Stomach (tissue), 9 donors: ENCODE measurements around the gene MCF2L2. TPM values are rescaled to one million over a fixed set of nuclear protein-coding genes. Genes with fewer than 3 reads are reported as not detected.

Experiments used
- DNase-seq, 2 donors: peaks; one replicate each; pipeline versions ENCODE4 v3.0.0 to v3.0.0-alpha.2; 2013 to 2019
- H3K27ac ChIP-seq, 5 donors: fragments of 200-600 bp in 4 of 5; sonication (generic) in 4 of 5; one replicate each; pipeline ENCODE4 v1.5.1; 2013 to 2019; ENCODE audit warnings: mild to moderate bottlenecking in 1 of 5, moderate library complexity in 1 of 5
- H3K27me3 ChIP-seq, 3 donors: fragments of 200-600 bp; sonication (generic); one replicate each; pipeline ENCODE4 v1.5.1; 2017 to 2019; ENCODE audit warnings: mixed run types in 1 of 3
- H3K36me3 ChIP-seq, 4 donors: fragments of 200-600 bp; sonication (generic); 1 replicate in 3 of 4; 2 replicates in 1 of 4; pipeline ENCODE4 v1.5.1; 2016 to 2019
- H3K4me1 ChIP-seq, 4 donors: fragments of 200-600 bp; sonication (generic); one replicate each; pipeline ENCODE4 v1.5.1; 2016 to 2019
- H3K4me3 ChIP-seq, 4 donors: fragments of 200-600 bp; sonication (generic) in 3 of 4; one replicate each; pipeline ENCODE4 v1.5.1; 2016 to 2019; ENCODE audit warnings: mild to moderate bottlenecking in 1 of 4
- H3K9me3 ChIP-seq, 4 donors: fragments of 200-600 bp; sonication (generic); one replicate each; pipeline ENCODE4 v1.5.1; 2016 to 2019
- EP300 ChIP-seq: sonication (generic); formaldehyde crosslinking; IDR thresholded peaks from one replicate; pipeline ENCODE4 v1.6.1; 2017; ENCODE audit warnings: antibody characterized with exemption
- POLR2A ChIP-seq, 4 donors: fragments of 450-650 bp; IDR thresholded peaks; one replicate each; pipeline ENCODE4 v1.6.1; 2016; ENCODE audit warnings: antibody characterized with exemption in 4 of 4, control low read depth in 2 of 4, mild to moderate bottlenecking in 1 of 4, moderate library complexity in 1 of 4
- POLR2AphosphoS5 ChIP-seq, 3 donors: sonication (generic); formaldehyde crosslinking; IDR thresholded peaks; one replicate each; pipeline ENCODE4 v1.6.1; 2016; ENCODE audit warnings: antibody characterized with exemption in 3 of 3
- WGBS, 5 donors: extraction: QIAGEN DNeasy Blood & Tissue Kit in 3 of 5; methylation state at CpG; one replicate each; pipeline versions ENCODE4 v1.1.5 to v1.1.7; 2013 to 2018; 5-methylcytosine and 5-hydroxymethylcytosine counted together
- intact Hi-C: fragments of 100-400 bp; cut with DNase I; formaldehyde crosslinking; loops from one replicate; pipeline ENCODE4 v1.15.1; 2023; ENCODE audit warnings: low total_unique reads
- polyA plus RNA-seq, 3 donors: library from polyadenylated mRNA; stranded (reverse); fragments of 200-250 nt; gene quantifications; one replicate each; pipeline ENCODE4 v1.2.3, GENCODE V29; 2013
- total RNA-seq, 5 donors: library from RNA; depleted of rRNA; stranded (reverse); fragments of >200 nt; gene quantifications; one replicate each; pipeline versions ENCODE4 v1.1.0 to v1.2.3, GENCODE V29; 2014 to 2016
- TF ChIP-seq, protein P1 (sequence below), 7 experiments: fragments of 450-650 bp in 4 of 7; fragments of 200-600 bp in 3 of 7; sonication (generic) in 3 of 7; IDR thresholded peaks; one replicate each; pipeline ENCODE4 v1.5.1; 2016 to 2019; ENCODE audit warnings: antibody characterized with exemption in 7 of 7, control low read depth in 2 of 7, mild to moderate bottlenecking in 1 of 7
- donor health status: healthy with polysubstance abuse.
- donor health status: Bipolar disorder and iron deficiency.
- donor health status: healthy.

MCF2L2 gene
- total and polyA plus RNA-seq, 8 donors = 0.05 to 2.0 (median 0.22) TPM; not detected in 2

DNA sequence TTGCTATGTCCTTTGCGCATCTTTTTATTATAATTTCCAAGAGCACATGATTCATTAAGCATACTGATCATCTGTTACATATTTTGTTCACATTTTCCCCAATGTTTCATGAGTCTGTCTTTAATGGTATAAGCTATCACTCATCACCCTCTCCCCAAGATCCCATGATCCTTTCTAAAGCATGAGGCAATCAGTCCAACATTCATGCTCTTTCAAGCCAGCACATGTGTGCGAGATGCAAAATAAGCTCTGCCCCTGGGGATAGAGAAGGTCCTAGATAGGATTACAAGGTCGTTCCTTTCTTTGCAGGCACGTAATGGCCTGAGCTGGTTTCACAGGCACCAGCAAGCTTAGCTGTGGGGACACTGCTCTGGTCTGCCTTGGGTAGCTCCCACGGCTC lies 207.6 kb downstream of the MCF2L2 start:
- intact Hi-C loops = no loop called here
- no peak for TF ChIP-seq POLR2AphosphoS5 (IDR thresholded peaks at IDR 0.05)
- no peak for TF ChIP-seq EP300
- TF ChIP-seq POLR2A (IDR thresholded peaks at IDR 0.05) = no peak
- Histone ChIP-seq H3K9me3 (no peaks in the 10 kb centered on the region), H3K4me3 (no peak overlapping the region), H3K27ac (no peak overlapping the region), H3K36me3 (no peaks in the 10 kb centered on the region), H3K27me3 (peaks cover 0 to 28% (median 0%) of the 10 kb centered on the region in 3 donors), H3K4me1 (no peaks in the 10 kb centered on the region)
- no peak for DNase-seq
- WGBS, 5 donors = 72 to 79% (median 76%) methylated on average over 5 of the region's 5 CpGs

DNA sequence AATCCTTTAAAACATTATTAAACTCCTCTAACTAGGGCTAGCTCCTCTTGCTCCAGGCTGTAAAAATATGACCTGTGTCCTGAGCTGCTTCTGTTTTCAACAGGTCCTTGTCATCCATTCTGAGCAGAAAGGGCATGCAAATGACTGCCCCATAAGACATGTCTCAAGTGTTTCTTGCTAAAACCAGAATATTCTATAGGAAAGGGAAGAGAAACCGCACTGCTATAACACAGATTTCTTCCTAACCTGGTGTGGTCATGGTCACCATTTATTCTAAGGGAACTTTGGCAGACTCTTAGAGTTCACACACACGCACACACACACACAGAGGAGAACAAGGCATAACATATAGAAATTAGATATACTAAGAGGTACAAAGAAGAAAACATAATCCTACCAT lies 209.6 kb downstream of the MCF2L2 start:
- TF ChIP-seq POLR2A (IDR thresholded peaks at IDR 0.05) (no peak), EP300 (no peak), POLR2AphosphoS5 (IDR thresholded peaks at IDR 0.05) (no peak)
- TF ChIP-seq, protein P1, sequence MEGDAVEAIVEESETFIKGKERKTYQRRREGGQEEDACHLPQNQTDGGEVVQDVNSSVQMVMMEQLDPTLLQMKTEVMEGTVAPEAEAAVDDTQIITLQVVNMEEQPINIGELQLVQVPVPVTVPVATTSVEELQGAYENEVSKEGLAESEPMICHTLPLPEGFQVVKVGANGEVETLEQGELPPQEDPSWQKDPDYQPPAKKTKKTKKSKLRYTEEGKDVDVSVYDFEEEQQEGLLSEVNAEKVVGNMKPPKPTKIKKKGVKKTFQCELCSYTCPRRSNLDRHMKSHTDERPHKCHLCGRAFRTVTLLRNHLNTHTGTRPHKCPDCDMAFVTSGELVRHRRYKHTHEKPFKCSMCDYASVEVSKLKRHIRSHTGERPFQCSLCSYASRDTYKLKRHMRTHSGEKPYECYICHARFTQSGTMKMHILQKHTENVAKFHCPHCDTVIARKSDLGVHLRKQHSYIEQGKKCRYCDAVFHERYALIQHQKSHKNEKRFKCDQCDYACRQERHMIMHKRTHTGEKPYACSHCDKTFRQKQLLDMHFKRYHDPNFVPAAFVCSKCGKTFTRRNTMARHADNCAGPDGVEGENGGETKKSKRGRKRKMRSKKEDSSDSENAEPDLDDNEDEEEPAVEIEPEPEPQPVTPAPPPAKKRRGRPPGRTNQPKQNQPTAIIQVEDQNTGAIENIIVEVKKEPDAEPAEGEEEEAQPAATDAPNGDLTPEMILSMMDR (IDR thresholded peaks at IDR 0.05) = no peak
- Histone ChIP-seq H3K4me1 (no peaks in the 10 kb centered on the region), H3K9me3 (no peaks in the 10 kb centered on the region), H3K27ac (no peak overlapping the region), H3K27me3 (peaks cover 0 to 28% (median 0%) of the 10 kb centered on the region in 3 donors), H3K4me3 (no peak overlapping the region), H3K36me3 (no peaks in the 10 kb centered on the region)
- no peak for DNase-seq
- WGBS, 5 donors = 70 to 89% (median 87%) methylated on average over 2 of the region's 2 CpGs
- intact Hi-C loops = no loop called here

DNA sequence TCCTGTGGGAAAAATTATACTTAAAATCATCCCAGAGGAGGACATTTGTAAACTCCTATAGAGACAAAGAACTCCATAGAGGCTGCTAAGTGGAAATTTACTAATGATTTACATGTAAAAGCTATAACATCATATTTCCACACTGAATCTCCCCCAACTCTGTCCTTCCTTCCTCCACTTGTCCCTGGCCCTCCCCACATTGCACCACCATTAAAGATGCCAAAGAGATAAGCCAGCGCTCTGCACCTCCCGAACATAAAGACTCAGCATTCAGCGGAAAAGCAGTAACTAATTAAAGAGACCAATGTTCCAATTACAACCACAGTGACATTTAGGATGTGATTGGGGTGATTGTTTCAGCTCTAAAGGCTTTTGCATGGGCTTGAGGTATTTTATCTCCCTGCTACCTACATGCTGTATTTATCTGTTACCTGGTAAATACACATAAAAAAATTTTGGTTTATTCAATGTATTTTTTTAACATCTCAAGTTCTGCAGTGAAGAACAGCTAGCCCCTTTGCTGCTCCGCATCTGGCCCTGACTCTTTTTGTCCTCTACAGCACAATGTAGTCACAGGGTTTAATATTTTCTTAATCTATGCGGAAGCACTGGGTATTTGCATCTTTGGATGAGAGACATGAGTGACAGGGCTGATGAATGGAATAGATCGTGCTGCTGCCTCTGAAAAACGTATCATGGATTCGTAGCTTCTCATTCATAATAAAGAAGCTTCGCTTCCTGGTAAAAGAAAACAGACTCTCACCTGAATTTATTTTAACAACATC lies 210.7 kb downstream of the MCF2L2 start:
- no peak overlapping the region for H3K27ac ChIP-seq
- no peaks in the 10 kb centered on the region for H3K4me1 ChIP-seq
- intact Hi-C loops = no loop called here
- no peak for DNase-seq
- H3K27me3 ChIP-seq = peaks cover 0 to 28% (median 0%) of the 10 kb centered on the region in 3 donors
- WGBS, 5 donors = 74 to 84% (median 82%) methylated on average over 9 of the region's 9 CpGs
- H3K4me3 ChIP-seq = no peak overlapping the region
- TF ChIP-seq POLR2AphosphoS5 (IDR thresholded peaks at IDR 0.05) = no peak
- TF ChIP-seq EP300 = no peak
- no peak for TF ChIP-seq POLR2A (IDR thresholded peaks at IDR 0.05)
- TF ChIP-seq, protein P1 (IDR thresholded peaks at IDR 0.05) = no peak
- H3K9me3 ChIP-seq = no peaks in the 10 kb centered on the region
- no peaks in the 10 kb centered on the region for H3K36me3 ChIP-seq

DNA sequence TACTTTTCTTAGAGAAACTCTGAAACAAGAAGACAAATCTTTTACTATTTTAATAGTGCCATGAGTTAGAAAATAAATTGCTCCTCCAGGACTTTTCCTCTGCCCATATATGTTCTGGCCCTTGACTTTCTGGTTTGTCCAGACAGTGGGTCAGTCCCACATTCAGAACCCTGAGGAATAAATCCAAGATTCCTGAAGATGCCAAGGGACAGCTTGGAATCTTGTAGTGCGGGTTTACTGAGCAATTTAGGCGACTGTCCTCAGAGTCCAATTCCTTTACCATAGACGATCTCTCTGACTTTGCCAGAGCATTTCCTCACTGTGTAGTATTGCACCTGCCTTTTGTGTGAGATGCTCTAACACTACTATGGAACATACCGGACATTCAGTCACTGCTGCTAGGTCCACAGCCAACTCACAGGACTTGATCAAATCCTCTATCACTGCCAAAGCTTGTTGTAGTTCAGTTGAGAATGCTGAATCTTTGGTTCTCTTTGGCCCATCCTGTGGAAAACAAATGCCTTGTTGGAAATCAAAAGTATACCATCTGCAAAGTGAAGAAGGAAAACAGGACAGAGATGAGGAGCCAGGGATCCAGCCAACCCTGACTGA lies 212.7 kb downstream of the MCF2L2 start:
- intact Hi-C loops = no loop called here
- Histone ChIP-seq H3K27ac (no peak overlapping the region), H3K4me3 (no peak overlapping the region), H3K4me1 (peaks cover 0 to 5% (median 0%) of the 10 kb centered on the region in 4 donors), H3K9me3 (no peaks in the 10 kb centered on the region), H3K27me3 (peaks cover 0 to 15% (median 0%) of the 10 kb centered on the region in 3 donors), H3K36me3 (no peaks in the 10 kb centered on the region)
- no peak for TF ChIP-seq POLR2AphosphoS5 (IDR thresholded peaks at IDR 0.05)
- TF ChIP-seq, protein P1 (IDR thresholded peaks at IDR 0.05) = no peak
- TF ChIP-seq POLR2A (IDR thresholded peaks at IDR 0.05) = no peak
- 87 to 94% (median 94%) methylated on average over 4 of the region's 4 CpGs for WGBS, 5 donors
- DNase-seq = no peak

DNA sequence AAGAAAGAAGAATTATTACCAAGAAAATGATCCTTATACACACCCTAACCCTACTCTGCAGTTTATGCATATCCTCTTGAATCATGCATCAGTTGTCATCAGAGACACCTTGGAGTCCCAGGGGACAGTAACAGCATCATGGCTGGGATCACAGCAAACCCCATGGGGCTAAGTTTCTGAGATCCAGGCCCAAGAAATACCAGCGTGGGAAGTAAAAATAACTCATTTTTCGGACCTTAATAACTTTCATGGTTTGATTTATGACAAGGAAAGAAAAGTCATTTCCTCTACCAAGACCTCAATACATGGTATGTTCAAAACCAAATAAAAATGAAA lies 214.2 kb downstream of the MCF2L2 start:
- no peak overlapping the region for H3K4me3 ChIP-seq
- TF ChIP-seq POLR2A (IDR thresholded peaks at IDR 0.05) = no peak
- TF ChIP-seq, protein P1 (IDR thresholded peaks at IDR 0.05) = no peak
- TF ChIP-seq EP300 = no peak
- no peak for TF ChIP-seq POLR2AphosphoS5 (IDR thresholded peaks at IDR 0.05)
- no peaks in the 10 kb centered on the region for H3K36me3 ChIP-seq
- no peaks in the 10 kb centered on the region for H3K9me3 ChIP-seq
- no peak for DNase-seq
- peaks cover 0 to 5% (median 0%) of the 10 kb centered on the region in 4 donors for H3K4me1 ChIP-seq
- H3K27ac ChIP-seq = no peak overlapping the region
- intact Hi-C loops = no loop called here
- peaks cover 0 to 15% (median 0%) of the 10 kb centered on the region in 3 donors for H3K27me3 ChIP-seq
- WGBS, 5 donors = 58 to 91% (median 77%) methylated on average over 2 of the region's 2 CpGs
